HEK293 (cell line): Measurements from ENCODE around the gene NAT10.

Experiments
- CTCF ChIA-PET: fragments of 350-600 bp; formaldehyde crosslinking; extraction: SDS; loops from one replicate; lab custom pipeline; 2021; ENCODE audit warnings: antibody characterized with exemption; lab: Yijun Ruan, JAX
- POLR2A ChIA-PET: fragments of 300-600 bp; formaldehyde crosslinking; extraction: SDS; loops from one replicate; lab custom pipeline; 2020; ENCODE audit warnings: antibody characterized with exemption, inconsistent platforms; lab: Yijun Ruan, JAX
- H3K27ac ChIP-seq: fragments of 200-500 bp; sonication (Bioruptor generic); 2 replicates; pipeline ENCODE4 v1.5.1; 2014; ENCODE audit warnings: low read depth, low read length, control low read depth, inconsistent platforms; ENCODE audit errors: extremely low read depth
- H3K36me3 ChIP-seq, 2 experiments: fragments of 200-500 bp in 1 of 2; sonication (Bioruptor generic) in 1 of 2; 1 replicate in 1 of 2; 2 replicates in 1 of 2; pipeline ENCODE4 v1.5.1; 2014 to 2017; ENCODE audit warnings: inconsistent platforms in 2 of 2, low read length in 2 of 2; ENCODE audit not compliant: control insufficient read depth in 2 of 2, insufficient read depth in 1 of 2
- H3K4me1 ChIP-seq: fragments of 200-500 bp; sonication (Bioruptor generic); 2 replicates; pipeline ENCODE4 v1.5.1; 2014; ENCODE audit warnings: mild to moderate bottlenecking, low read length, inconsistent platforms; ENCODE audit not compliant: control insufficient read depth, insufficient read depth
- H3K4me3 ChIP-seq: 2 replicates; pipeline ENCODE4 v1.5.1; 2011; ENCODE audit warnings: low read depth, mild to moderate bottlenecking, control low read depth, low read length, moderate library complexity
- H3K9me3 ChIP-seq: fragments of 200-500 bp; sonication (Bioruptor generic); 2 replicates; pipeline ENCODE4 v1.5.1; 2014; ENCODE audit warnings: low read depth, low read length, inconsistent platforms; ENCODE audit not compliant: control insufficient read depth, insufficient read depth
- BCL11A ChIP-seq: fragments of 450-650 bp; formaldehyde crosslinking; IDR thresholded peaks from 2 replicates; pipeline ENCODE4 v1.5.1; 2016; ENCODE audit warnings: low read depth, missing biosample characterization, missing genetic modification characterization
- HOXA7 ChIP-seq: sonication (generic); formaldehyde crosslinking; IDR thresholded peaks from 2 replicates; pipeline ENCODE4 v1.8.1; 2022; ENCODE audit warnings: missing genetic modification reagents, borderline replicate concordance
- KLF9 ChIP-seq: fragments of 450-650 bp; formaldehyde crosslinking; IDR thresholded peaks from 2 replicates; pipeline ENCODE4 v1.5.1; 2016; ENCODE audit warnings: missing biosample characterization, missing genetic modification characterization, low read depth
- ZBTB1 ChIP-seq: fragments of 450-650 bp; formaldehyde crosslinking; IDR thresholded peaks from 2 replicates; pipeline ENCODE4 v1.5.1; 2016; ENCODE audit warnings: missing biosample characterization, missing genetic modification characterization
- ZEB2 ChIP-seq: fragments of 450-650 bp; formaldehyde crosslinking; IDR thresholded peaks from 2 replicates; pipeline ENCODE4 v1.5.1; 2016; ENCODE audit warnings: missing biosample characterization, missing genetic modification characterization
- ZFP69B ChIP-seq: fragments of 450-650 bp; formaldehyde crosslinking; IDR thresholded peaks from 2 replicates; pipeline ENCODE4 v1.5.1; 2016; ENCODE audit warnings: missing biosample characterization, missing genetic modification characterization
- ZNF121 ChIP-seq: fragments of 450-650 bp; formaldehyde crosslinking; IDR thresholded peaks from 2 replicates; pipeline ENCODE4 v1.5.1; 2016; ENCODE audit warnings: missing biosample characterization, missing genetic modification characterization
- ZNF146 ChIP-seq: fragments of 450-650 bp; formaldehyde crosslinking; IDR thresholded peaks from 2 replicates; pipeline ENCODE4 v1.5.1; 2016; ENCODE audit warnings: missing biosample characterization, missing genetic modification characterization
- ZNF366 ChIP-seq: fragments of 450-650 bp; formaldehyde crosslinking; conservative IDR thresholded peaks from 2 replicates; pipeline ENCODE4 v1.5.1; 2016; ENCODE audit warnings: missing biosample characterization, missing genetic modification characterization
- ZNF404 ChIP-seq: fragments of 450-650 bp; formaldehyde crosslinking; IDR thresholded peaks from 2 replicates; pipeline ENCODE4 v1.5.1; 2017; ENCODE audit warnings: missing biosample characterization, missing genetic modification characterization
- ZNF426 ChIP-seq: fragments of 450-650 bp; formaldehyde crosslinking; IDR thresholded peaks from 2 replicates; pipeline ENCODE4 v1.5.1; 2017; ENCODE audit warnings: missing biosample characterization, missing genetic modification characterization, mild to moderate bottlenecking, inconsistent platforms, moderate library complexity
- ZNF433 ChIP-seq: fragments of 450-650 bp; formaldehyde crosslinking; IDR thresholded peaks from 2 replicates; pipeline ENCODE4 v1.5.1; 2016; ENCODE audit warnings: missing biosample characterization, missing genetic modification characterization, low read depth
- ZNF514 ChIP-seq: fragments of 450-650 bp; formaldehyde crosslinking; IDR thresholded peaks from 2 replicates; pipeline ENCODE4 v1.5.1; 2016; ENCODE audit warnings: missing biosample characterization, missing genetic modification characterization
- ZNF560 ChIP-seq: fragments of 450-650 bp; formaldehyde crosslinking; IDR thresholded peaks from 2 replicates; pipeline ENCODE4 v1.5.1; 2017; ENCODE audit warnings: missing biosample characterization, missing genetic modification characterization, borderline replicate concordance
- ZNF571 ChIP-seq: fragments of 450-650 bp; formaldehyde crosslinking; IDR thresholded peaks from 2 replicates; pipeline ENCODE4 v1.5.0; 2017; ENCODE audit warnings: missing biosample characterization, missing genetic modification characterization
- ZNF585B ChIP-seq: fragments of 450-650 bp; formaldehyde crosslinking; IDR thresholded peaks from 2 replicates; pipeline ENCODE4 v1.5.1; 2016; ENCODE audit warnings: missing biosample characterization, missing genetic modification characterization
- ZNF596 ChIP-seq: fragments of 450-650 bp; IDR thresholded peaks from 2 replicates; pipeline ENCODE4 v1.5.0; 2018; ENCODE audit warnings: missing biosample characterization, mild to moderate bottlenecking, missing genetic modification characterization, moderate library complexity
- ZNF645 ChIP-seq: fragments of 450-650 bp; formaldehyde crosslinking; IDR thresholded peaks from 2 replicates; pipeline ENCODE4; 2016; ENCODE audit warnings: missing biosample characterization, missing genetic modification characterization
- ZNF658 ChIP-seq: fragments of 450-650 bp; formaldehyde crosslinking; IDR thresholded peaks from 2 replicates; pipeline ENCODE4; 2016; ENCODE audit warnings: missing biosample characterization, missing genetic modification characterization
- ZNF664 ChIP-seq: fragments of 450-650 bp; formaldehyde crosslinking; IDR thresholded peaks from 2 replicates; pipeline ENCODE4 v1.5.1; 2016; ENCODE audit warnings: missing biosample characterization, missing genetic modification characterization
- ZNF677 ChIP-seq: fragments of 450-650 bp; IDR thresholded peaks from 2 replicates; pipeline ENCODE4 v1.5.0; 2018; ENCODE audit warnings: missing biosample characterization, mild to moderate bottlenecking, missing genetic modification characterization, moderate library complexity
- ZNF76 ChIP-seq: fragments of 450-650 bp; formaldehyde crosslinking; IDR thresholded peaks from 2 replicates; pipeline ENCODE4; 2016; ENCODE audit warnings: low read depth, missing biosample characterization, missing genetic modification characterization, borderline replicate concordance
- ZNF785 ChIP-seq: fragments of 450-650 bp; formaldehyde crosslinking; IDR thresholded peaks from 2 replicates; pipeline ENCODE4 v1.5.1; 2016; ENCODE audit warnings: missing biosample characterization, missing genetic modification characterization
- TF ChIP-seq, protein P1 (sequence below): fragments of 450-650 bp; formaldehyde crosslinking; IDR thresholded peaks from 2 replicates; pipeline ENCODE4 v1.5.1; 2016; ENCODE audit warnings: missing biosample characterization, missing genetic modification characterization, low read depth
- TF ChIP-seq, protein P2 (sequence below): fragments of 450-650 bp; formaldehyde crosslinking; IDR thresholded peaks from 2 replicates; pipeline ENCODE4 v1.5.1; 2016; ENCODE audit warnings: missing biosample characterization, missing genetic modification characterization
- TF ChIP-seq, protein P3 (sequence below): fragments of 450-650 bp; IDR thresholded peaks from 2 replicates; pipeline ENCODE4 v1.5.1; 2018; ENCODE audit warnings: missing biosample characterization, mild to moderate bottlenecking, missing genetic modification characterization

Gene NAT10

DNA sequence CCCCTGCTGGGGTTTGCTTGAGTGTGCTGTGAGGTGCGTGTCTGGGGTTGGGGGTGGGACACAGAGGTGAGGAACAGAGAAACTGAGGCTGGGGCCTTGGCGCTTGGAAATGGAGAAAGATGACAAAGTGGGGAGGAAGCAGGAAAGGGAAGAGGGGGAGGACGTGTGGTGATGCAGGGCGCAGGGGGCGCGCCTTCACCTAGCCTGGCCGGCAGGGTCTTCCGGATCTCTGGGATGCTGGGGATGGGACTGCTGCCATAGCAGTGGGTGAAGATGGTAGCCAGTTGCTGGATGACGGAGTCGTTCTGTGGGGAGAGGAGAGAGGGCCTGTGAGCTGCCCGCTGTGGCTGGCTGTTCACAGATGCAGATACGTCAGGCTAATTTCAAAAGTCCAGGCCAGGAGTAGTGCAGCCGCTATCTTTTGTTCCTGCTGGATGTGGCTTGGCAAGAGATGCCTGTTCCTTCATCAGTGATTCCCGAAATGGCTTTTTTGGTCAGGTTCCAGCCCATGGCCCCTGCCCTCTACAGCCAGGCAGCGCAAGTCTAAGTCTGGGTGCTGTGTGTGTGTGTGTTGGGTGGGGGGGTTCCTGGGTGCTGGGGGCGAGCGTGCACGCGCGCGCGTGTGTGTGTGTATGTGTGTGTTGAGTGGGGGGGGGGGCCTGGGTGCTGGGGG, 54.8 kb downstream of the NAT10 start (continued):
- TF ChIP-seq ZNF514 (tag by site-specific recombination) (no peak), ZNF146 (tag by site-specific recombination) (no peak), ZNF560 (tag by site-specific recombination) (no peak), ZNF645 (tag by site-specific recombination) (no peak), ZEB2 (tag by site-specific recombination) (no peak), BCL11A (tag by site-specific recombination) (no peak), ZNF658 (tag by site-specific recombination) (no peak), ZNF366 (tag by site-specific recombination) (no peak), ZBTB1 (tag by site-specific recombination) (no peak), ZNF76 (no peak), ZNF426 (tag by site-specific recombination) (no peak)

DNA sequence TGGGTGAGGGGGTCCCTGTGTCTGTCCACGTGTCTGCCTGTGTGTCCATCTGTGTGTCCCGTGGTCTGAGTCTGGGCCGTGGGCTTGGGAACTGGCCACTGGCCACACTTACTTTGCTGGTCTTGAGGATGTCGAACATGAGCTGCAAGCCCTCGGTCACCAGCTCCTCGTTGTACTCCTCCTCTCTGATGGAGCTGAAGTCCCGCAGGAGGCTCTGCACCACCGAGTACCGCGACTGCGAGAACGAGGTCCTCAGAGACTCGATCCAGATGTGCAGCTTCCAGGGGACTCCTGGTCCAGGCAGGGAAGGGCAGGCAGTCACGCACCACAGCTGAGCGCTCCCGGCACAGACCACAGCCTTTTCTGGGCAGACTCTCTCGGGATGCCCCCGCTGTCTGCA, 55.4 kb downstream of the NAT10 start:
- Histone ChIP-seq H3K36me3 (peaks cover 0 to 60% of the 10 kb centered on the region in 2 experiments; a peak in 2 of 3 replicates), H3K4me3 (no peak overlapping the region), H3K27ac (no peak overlapping the region), H3K4me1 (no peaks in the 10 kb centered on the region), H3K9me3 (no peaks in the 10 kb centered on the region)
- ChIA-PET POLR2A (no interaction called here), CTCF (interaction anchor here (0.5 to 0.9 kb wide), 3 partner anchors 14 to 330 kb away, joined by 3 to 5 read pairs (median 4); no protein-coding TSS in a partner anchor)
- TF ChIP-seq ZNF404 (tag by site-specific recombination) (no peak), ZNF664 (tag by site-specific recombination) (no peak), ZNF571 (no peak), ZNF560 (tag by site-specific recombination) (no peak), KLF9 (tag by site-specific recombination) (no peak), ZNF677 (tag by site-specific recombination) (no peak), ZNF585B (tag by site-specific recombination) (no peak), ZNF785 (tag by site-specific recombination) (no peak), ZNF433 (tag by site-specific recombination) (no peak), ZNF596 (tag by site-specific recombination) (no peak), HOXA7 (CRISPR knock-in tag) (no peak), ZNF121 (tag by site-specific recombination) (no peak), ZFP69B (tag by site-specific recombination) (no peak)
- TF ChIP-seq, protein P1, sequence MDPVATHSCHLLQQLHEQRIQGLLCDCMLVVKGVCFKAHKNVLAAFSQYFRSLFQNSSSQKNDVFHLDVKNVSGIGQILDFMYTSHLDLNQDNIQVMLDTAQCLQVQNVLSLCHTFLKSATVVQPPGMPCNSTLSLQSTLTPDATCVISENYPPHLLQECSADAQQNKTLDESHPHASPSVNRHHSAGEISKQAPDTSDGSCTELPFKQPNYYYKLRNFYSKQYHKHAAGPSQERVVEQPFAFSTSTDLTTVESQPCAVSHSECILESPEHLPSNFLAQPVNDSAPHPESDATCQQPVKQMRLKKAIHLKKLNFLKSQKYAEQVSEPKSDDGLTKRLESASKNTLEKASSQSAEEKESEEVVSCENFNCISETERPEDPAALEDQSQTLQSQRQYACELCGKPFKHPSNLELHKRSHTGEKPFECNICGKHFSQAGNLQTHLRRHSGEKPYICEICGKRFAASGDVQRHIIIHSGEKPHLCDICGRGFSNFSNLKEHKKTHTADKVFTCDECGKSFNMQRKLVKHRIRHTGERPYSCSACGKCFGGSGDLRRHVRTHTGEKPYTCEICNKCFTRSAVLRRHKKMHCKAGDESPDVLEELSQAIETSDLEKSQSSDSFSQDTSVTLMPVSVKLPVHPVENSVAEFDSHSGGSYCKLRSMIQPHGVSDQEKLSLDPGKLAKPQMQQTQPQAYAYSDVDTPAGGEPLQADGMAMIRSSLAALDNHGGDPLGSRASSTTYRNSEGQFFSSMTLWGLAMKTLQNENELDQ (tag by site-specific recombination) = no peak
- TF ChIP-seq, protein P2, sequence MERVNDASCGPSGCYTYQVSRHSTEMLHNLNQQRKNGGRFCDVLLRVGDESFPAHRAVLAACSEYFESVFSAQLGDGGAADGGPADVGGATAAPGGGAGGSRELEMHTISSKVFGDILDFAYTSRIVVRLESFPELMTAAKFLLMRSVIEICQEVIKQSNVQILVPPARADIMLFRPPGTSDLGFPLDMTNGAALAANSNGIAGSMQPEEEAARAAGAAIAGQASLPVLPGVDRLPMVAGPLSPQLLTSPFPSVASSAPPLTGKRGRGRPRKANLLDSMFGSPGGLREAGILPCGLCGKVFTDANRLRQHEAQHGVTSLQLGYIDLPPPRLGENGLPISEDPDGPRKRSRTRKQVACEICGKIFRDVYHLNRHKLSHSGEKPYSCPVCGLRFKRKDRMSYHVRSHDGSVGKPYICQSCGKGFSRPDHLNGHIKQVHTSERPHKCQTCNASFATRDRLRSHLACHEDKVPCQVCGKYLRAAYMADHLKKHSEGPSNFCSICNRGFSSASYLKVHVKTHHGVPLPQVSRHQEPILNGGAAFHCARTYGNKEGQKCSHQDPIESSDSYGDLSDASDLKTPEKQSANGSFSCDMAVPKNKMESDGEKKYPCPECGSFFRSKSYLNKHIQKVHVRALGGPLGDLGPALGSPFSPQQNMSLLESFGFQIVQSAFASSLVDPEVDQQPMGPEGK (tag by site-specific recombination) = no peak
- TF ChIP-seq, protein P3, sequence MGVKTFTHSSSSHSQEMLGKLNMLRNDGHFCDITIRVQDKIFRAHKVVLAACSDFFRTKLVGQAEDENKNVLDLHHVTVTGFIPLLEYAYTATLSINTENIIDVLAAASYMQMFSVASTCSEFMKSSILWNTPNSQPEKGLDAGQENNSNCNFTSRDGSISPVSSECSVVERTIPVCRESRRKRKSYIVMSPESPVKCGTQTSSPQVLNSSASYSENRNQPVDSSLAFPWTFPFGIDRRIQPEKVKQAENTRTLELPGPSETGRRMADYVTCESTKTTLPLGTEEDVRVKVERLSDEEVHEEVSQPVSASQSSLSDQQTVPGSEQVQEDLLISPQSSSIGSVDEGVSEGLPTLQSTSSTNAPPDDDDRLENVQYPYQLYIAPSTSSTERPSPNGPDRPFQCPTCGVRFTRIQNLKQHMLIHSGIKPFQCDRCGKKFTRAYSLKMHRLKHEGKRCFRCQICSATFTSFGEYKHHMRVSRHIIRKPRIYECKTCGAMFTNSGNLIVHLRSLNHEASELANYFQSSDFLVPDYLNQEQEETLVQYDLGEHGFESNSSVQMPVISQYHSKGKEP = no peak
